Activated CD4-positive, CD25-positive, alpha-beta regulatory T cell treated with anti-CD3 and anti-CD28 coated beads, Interleukin-2, amount 50 U/mL, for 24 hours (primary cell): ENCODE measurements around the gene STEAP3.
A peak's percentile ranks its signal among the peaks of the same experiment; 100 is the strongest.

Experiments
- ATAC-seq, 2 donors: fragments of 150-1000 bp; cut with Tn5 transposase; one replicate each; pipeline ENCODE4 v1.10.0; 2021; ENCODE audit warnings: mild to moderate bottlenecking in 1 of 2, moderate library complexity in 1 of 2

The STEAP3 gene

GRCh38 chr2:119227346-119227745, 3.7 kb downstream of the STEAP3 start:
- no peak for ATAC-seq

DNA sequence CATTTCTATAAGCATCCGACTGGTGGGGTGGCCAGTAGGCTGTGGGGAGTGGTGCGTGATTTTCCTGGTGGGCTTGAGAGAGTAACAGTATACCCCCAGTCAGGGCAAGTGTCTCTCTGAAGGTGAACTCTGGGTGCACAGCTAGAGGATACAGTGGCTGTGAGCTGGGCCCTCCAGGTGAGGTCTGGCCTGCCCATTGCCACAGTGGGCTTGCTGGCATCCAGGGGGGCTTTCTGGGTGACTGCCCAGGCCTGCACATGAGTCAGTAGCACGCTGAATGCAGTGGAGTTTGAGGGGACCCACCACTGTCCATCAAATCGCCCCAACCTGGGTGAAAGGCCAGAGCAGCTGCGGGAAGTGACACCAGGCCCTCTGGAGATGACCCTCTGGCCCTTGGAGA, 4.5 kb downstream of the STEAP3 start:
- no peak for ATAC-seq

GRCh38 chr2:119228964-119229363, 5.3 kb downstream of the STEAP3 start:
- no peak for ATAC-seq

- ATAC-seq: no peak
Measured at GRCh38 chr2:119229716-119230115, 6.1 kb downstream of the STEAP3 start.

DNA sequence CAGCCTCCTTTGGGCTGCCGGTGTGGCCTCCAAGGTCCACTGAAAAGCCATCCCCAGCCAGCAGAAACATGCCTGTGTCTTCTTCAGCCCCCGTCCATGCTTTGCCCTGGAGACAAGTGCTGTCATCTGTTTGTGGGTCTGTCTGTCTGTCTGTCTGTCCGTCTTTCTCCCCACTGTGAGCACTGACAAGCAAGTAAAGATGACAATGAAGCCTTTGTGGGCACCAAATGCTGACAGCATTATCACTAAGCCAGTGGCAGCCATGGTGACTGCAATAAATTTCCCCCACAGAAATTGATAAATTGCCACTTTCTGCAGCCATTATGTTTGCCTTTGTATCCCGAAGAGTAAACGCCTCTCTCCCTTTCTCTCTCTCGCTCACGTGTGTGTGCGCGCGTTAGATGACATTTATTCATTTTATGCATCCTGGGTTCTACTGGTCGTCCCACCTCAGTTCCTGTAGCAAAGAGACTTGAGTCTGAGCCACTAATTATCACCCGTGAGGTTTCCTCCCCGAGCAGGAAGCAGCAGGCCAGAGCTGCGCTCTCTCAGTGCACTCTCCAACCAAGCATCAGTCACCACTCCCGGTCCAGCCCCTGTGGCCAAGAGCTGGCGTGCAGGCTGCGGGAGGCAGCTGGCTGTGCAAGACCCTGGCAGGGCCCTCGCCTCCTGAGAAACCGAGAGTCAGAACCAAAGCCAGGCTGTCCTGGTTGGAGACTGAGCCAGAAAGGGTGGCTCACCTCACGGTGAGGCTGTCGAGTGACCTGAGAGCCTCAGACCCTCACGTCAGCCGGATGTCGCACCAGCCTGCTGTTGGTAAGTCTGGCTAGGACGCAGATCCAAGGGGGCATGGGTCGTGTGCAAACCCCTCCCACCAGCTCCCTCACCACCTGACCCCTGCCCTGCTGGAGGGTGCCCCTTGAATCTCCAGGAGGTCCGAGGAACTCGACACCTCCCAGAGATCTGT, 6.9 kb downstream of the STEAP3 start:
- no peak for ATAC-seq

GRCh38 chr2:119231975-119232665, 8.5 kb downstream of the STEAP3 start:
- ATAC-seq: peak; percentile 11 to 16

- no peak for ATAC-seq
Measured at GRCh38 chr2:119232666-119232993, 9.0 kb downstream of the STEAP3 start.

DNA sequence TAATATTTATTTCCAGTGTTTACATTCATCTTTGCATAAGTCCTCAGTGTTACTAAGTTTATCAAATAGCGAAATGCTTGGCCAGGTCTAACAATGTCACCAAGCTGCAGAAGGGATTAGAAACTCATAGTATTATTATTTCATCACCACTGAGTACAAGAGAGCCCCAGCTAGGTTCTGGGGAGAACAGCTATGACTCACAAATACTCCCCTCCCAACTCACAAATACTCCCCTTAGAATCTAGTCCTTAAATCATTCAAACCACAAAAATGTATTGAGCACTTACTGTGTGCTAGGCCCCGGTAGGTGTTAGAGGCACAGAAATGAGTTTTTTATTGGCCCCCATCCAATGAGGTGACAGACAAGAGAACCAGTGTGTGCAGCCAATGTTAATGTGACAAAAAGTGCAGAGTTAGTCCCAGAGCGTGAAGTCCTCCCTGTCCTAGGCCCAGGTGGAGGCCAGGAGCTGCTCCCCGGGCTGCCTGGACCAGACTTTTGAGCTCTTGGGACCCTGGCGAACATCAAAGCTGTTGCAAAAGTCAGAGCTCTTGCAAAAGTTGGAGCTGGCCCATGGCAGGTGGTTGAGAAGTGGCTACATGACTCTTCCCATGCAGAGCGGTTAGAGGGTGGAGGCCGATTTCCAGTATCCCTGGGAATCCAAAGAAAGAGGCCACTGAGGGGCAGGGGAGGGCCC, 9.8 kb downstream of the STEAP3 start:
- ATAC-seq: no peak

- no peak for ATAC-seq
Measured at GRCh38 chr2:119234021-119235019, 10.7 kb downstream of the STEAP3 start.

DNA sequence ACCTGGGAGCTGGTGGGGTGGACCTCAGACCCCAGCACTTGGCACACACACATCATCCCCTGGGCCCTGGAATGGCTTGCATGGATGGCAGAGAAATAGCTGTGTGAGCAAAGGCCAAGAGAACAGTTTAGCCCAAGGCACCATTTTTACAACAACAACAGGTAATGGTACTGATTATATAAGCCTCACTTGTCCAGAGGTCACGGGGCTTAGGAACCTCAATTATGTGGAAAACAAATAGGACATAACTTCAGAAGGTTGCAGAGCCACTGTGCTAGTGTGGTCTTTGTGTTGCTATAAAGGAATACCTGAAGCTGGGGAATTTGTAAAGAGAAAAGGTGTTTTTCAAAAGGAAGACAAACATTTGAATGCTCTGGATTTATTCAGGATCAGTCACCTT, 13.2 kb downstream of the STEAP3 start:
- no peak for ATAC-seq

- no peak for ATAC-seq
Measured at GRCh38 chr2:119240311-119241204, 16.9 kb downstream of the STEAP3 start.

- ATAC-seq: no peak
Measured at GRCh38 chr2:119241205-119241532, 17.5 kb downstream of the STEAP3 start.

DNA sequence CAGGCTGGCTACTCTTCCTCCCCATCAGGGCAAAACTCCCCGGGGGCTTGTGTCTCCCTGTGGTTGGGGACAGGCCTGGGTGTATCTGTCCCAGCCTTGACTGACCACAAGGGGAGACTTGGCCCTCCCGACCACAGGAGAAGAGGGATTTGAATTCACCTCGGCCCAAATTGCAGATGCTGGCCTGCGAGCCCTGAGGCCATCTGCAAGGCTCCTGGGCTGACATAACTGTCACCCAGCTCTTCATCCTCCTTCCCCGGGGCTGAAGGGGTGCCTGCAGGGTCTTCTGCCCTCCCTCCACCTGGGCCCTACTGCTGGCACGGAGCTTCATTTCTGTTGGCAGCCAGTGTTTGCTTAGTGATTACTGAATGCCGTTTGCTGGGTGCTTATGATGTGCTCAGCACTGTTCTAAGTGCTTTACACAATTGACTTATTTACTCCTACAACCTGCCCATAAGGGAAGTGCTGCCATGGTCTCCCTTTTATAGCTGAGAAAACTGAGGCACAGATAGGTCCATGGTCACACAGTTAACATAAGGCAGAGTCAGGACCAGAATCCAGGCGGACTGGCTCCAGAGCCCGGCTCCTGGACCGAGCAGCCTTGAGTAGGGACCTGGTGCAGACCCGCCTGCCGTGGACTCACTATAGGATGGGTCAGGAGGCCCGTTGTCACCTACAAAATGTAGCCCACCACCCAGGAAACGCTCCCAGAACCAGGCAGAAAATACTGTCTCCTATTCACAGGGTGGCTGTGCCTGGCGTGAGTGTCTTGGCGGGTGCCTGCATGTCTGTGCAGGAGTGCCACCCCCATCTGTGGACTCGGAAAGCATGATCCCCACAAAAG, 18.9 kb downstream of the STEAP3 start:
- ATAC-seq: no peak

- ATAC-seq: no peak
Measured at GRCh38 chr2:119243621-119244020, 20.0 kb downstream of the STEAP3 start.

- no peak for ATAC-seq
Measured at GRCh38 chr2:119245076-119245840, 21.6 kb downstream of the STEAP3 start.

GRCh38 chr2:119245841-119246230, 22.2 kb downstream of the STEAP3 start:
- no peak for ATAC-seq

DNA sequence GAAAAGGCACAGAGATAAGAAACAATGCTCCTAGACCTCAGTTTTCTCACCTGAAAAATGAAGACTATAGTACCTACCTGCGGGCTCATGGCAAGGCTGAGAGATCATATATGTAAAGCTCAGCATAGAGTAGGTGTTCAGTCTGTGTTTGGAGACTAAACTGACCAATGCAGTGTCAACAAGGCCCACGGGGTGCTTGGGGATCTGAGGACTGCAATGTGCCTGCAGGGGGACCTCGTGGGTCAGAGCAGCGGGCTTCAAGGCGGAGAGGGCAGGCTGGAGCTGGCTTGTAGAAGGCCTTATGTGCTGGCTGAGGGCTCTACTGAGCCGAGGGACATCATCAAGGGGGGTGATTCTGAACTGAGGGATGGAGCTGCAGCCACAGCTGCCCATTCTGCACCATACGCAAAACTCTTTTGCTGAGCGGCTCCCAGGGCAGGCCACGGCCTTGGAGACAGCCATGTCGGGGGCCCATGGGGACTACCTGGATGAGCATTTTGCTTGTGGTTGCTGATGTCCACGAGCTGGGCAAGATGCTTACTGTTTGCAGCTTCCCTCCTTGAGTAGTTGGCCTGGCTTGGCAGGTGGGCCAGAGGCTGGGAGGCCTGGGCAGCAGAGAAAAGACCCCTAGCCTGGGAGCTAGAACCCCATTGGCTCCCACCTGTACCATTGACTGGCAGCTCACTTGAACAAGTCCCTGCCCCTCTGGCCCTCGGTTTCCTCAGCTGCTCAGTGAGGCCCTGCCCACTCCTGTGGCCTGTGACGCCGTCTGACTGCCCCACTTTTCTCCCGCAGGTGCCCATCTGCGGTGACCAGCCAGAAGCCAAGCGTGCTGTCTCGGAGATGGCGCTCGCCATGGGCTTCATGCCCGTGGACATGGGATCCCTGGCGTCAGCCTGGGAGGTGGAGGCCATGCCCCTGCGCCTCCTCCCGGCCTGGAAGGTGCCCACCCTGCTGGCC, 23.5 kb downstream of the STEAP3 start:
- ATAC-seq: no peak

DNA sequence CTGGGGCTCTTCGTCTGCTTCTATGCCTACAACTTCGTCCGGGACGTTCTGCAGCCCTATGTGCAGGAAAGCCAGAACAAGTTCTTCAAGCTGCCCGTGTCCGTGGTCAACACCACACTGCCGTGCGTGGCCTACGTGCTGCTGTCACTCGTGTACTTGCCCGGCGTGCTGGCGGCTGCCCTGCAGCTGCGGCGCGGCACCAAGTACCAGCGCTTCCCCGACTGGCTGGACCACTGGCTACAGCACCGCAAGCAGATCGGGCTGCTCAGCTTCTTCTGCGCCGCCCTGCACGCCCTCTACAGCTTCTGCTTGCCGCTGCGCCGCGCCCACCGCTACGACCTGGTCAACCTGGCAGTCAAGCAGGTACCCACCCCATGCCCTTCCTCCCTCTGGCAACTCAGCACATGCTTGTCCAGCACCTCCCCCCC, 24.2 kb downstream of the STEAP3 start:
- no peak for ATAC-seq
